ENCODE measurements around the gene LMNTD2.

- TF ChIP-seq POLR2A (IDR thresholded peaks at IDR 0.05; ENCODE audit: low read depth, low read length), result peak; percentile 86
- TF ChIP-seq POLR2AphosphoS5 (IDR thresholded peaks at IDR 0.05; ENCODE audit: low read depth, low read length), result peak; percentile 90
Observed at GRCh38 chr11:506238-506994, 54.1 kb downstream of the LMNTD2 start.
